ENCODE measurements around the gene SALL3.

GRCh38 chr18:78979730-78980278 is at the start of gene SALL3:
- TF ChIP-seq REST (IDR thresholded peaks at IDR 0.05; ENCODE audit: insufficient replicate concordance, low read depth) (no peak), POLR2AphosphoS5 (IDR thresholded peaks at IDR 0.05; ENCODE audit: low read depth) (no peak), CTCF (IDR thresholded peaks at IDR 0.05; ENCODE audit: insufficient read depth, low read length) (no peak), GABPA (IDR thresholded peaks at IDR 0.05; ENCODE audit: low read depth) (no peak)

All from HL-60 (cell line).